ENCODE measurements around the gene SNCB. TPM values are rescaled to one million over a fixed set of nuclear protein-coding genes. Genes with fewer than 3 reads are reported as not detected.

SNCB gene
- total and polyA plus RNA-seq, 2 of the 13 experiments (the other 11 are each of a cell fraction or from before 2014, with no cell fraction given) = not detected

DNA sequence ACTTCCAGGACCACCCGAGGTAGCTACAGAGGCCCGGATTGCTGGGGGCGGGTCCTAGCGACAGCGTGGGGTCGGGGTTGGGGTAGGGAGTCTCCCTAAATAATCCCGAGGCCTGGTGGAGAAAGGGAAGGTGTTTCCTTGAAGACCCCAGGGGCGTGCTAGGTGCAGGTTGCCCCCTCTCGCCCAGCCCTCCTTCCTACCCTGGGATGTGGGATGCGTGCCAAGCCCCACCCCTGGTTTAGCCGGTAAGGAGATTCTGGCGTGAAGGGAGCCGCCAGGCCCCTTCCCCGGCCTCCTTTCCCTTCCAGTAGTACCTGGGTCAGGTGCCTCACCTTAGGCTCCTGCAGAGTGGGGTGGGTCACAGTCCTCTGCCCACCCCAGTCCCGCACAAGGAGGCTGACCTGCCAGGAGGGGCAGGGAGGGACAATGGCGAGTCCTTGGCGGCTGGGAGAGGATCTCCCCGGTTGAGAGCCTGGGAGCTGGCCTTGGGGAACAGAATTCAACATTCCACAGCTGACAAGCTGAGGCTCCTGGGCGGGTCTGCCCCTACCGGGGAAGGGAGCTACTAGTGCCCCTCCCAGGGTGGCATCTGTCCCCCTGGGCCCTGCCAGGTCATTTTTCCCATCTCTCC is 17.6 kb upstream of the SNCB start:
- H3K4me1 ChIP-seq (ENCODE audit: insufficient read depth, low read length) = peaks cover 21% of the 10 kb centered on the region
- peak overlapping the region; percentile 88 for H3K4me2 ChIP-seq (ENCODE audit: low read depth, low read length)
- intact Hi-C loops (cut with micrococcal nuclease; ENCODE audit: unreplicated experiment) (no loop called here), in situ Hi-C loops (cut with HindIII; ENCODE audit: extremely low pct_ligation_motif_present, low pct_unique_long_range_greater_than_20kb) (no loop called here)
- DNase-seq (ENCODE audit: low spot score) (no peak), ATAC-seq (peak; percentile 16), FAIRE-seq (no peak)
- no peaks in the 10 kb centered on the region for H4K20me1 ChIP-seq (ENCODE audit: insufficient read depth, low read length)
- no peak overlapping the region for H2AFZ ChIP-seq (ENCODE audit: low read length)
- TSS peak; percentile 67 for BruUV-seq (replicated peaks)
- no peaks in the 10 kb centered on the region for H3K36me3 ChIP-seq (replicated peaks in 1 of 2; ENCODE audit: control insufficient read depth in 1 of 2, insufficient read depth in 2 of 2, low read length in 2 of 2)
- no peaks in the 10 kb centered on the region for H3K9me3 ChIP-seq (ENCODE audit: low read length)
- H3K27me3 ChIP-seq (ENCODE audit: control insufficient read depth in 1 of 2, insufficient read depth in 2 of 2, low read length in 2 of 2) = peaks cover 7 to 20% of the 10 kb centered on the region in 2 experiments; a peak in 4 of 5 replicates
- no peaks in the 10 kb centered on the region for H3K79me2 ChIP-seq (ENCODE audit: insufficient read depth, low read length)
- no CpG with 5 or more reads among the region's 20 CpGs for WGBS (ENCODE audit: low lambda C conversion rate)
- TF ChIP-seq SPEN (CRISPR knock-in tag; IDR thresholded peaks at IDR 0.05; ENCODE audit: low read depth) (peak; percentile 7; the same call in 1 of the 2 replicates), HNRNPL (IDR thresholded peaks at IDR 0.05; ENCODE audit: low read depth, low read length) (0 out of 2 replicates have a peak, but pooled peaks have one; percentile 31), REXO4 (CRISPR knock-in tag; IDR thresholded peaks at IDR 0.05; ENCODE audit: borderline replicate concordance) (0 out of 2 replicates have a peak, but pooled peaks have one; percentile 22), ZNF572 (CRISPR knock-in tag; IDR thresholded peaks at IDR 0.05) (0 out of 2 replicates have a peak, but pooled peaks have one; percentile 44), NFKBIZ (CRISPR knock-in tag; IDR thresholded peaks at IDR 0.05) (no peak)
- POLR2A ChIA-PET = interaction anchor here (0.5 to 1.6 kb wide), 3 partner anchors 11 to 219 kb away, joined by 3 to 5 read pairs (median 4); partner anchors contain the start of gene RNF44
- peak overlapping the region; percentile 73 for H3K9ac ChIP-seq (ENCODE audit: insufficient read depth, low read depth, low read length)
- H3K27ac ChIP-seq (ENCODE audit: extremely low read length, insufficient read depth, low read length) = no peak overlapping the region
- peak overlapping the region; percentile 68 to 82 (median 79) for H3K4me3 ChIP-seq (replicated peaks in 1 of 3; ENCODE audit: insufficient read depth in 1 of 3, low read depth in 2 of 3, low read length in 3 of 3)
- CTCF ChIA-PET (ENCODE audit: low intra/inter-chr PET ratio, low total read pairs) = no interaction called here

DNA sequence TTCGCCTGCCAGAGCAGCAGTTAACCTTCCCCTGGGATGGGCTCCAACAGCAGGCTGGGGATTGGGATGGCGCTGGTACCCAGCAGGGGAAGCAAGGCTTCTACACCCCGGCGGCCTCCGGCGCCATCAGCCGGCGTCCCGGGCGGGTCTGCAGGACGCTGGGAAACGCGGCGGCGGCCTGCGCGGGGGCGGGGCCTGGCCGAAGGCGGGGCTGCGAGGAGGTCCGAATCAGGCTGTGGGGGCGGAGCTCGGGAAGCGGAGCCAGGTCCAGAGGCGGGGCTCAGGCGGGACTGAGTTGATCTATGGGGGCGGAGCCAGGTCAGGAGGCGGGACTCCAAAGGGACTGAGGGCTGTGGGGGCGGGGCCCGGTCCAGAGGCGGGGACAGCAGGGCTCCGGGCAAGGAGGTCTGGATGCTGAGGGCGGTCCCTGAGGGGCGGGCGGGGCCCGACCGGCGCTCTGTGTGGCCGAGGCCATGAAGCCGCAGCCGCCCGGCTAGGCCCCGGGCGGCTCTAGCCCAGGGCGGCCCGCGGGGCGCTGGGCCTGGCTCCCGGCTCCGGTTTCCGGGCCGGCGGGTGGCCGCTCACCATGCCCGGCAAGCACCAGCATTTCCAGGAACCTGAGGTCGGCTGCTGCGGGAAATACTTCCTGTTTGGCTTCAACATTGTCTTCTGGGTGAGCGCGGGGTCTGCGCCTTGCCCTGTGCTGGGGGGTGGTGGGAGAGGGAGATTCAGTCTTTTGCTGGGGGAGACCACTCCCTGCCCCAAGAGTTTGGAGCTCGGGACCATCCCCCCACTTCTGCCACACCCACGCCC is 16.9 kb upstream of the SNCB start, which contains the start of gene TSPAN17:
TSPAN17 (plus strand) TSS at position 455 of the 813 bp plus-strand sequence; CDS start at position 587, 132 bp downstream.
- DNase-seq (ENCODE audit: low spot score) = peak; percentile 96
- Histone ChIP-seq H3K79me2 (ENCODE audit: insufficient read depth, low read length) (no peaks in the 10 kb centered on the region), H3K9ac (ENCODE audit: insufficient read depth, low read depth, low read length) (peak within 1 kb of the TSS; percentile 73), H3K4me3 (replicated peaks in 1 of 3; ENCODE audit: insufficient read depth in 1 of 3, low read depth in 2 of 3, low read length in 3 of 3) (peak within 1 kb of the TSS; percentile 68 to 82 (median 79)), H3K4me2 (ENCODE audit: low read depth, low read length) (peak within 1 kb of the TSS; percentile 88), H3K9me3 (ENCODE audit: low read length) (no peaks in the 10 kb centered on the region), H3K27me3 (ENCODE audit: control insufficient read depth in 1 of 2, insufficient read depth in 2 of 2, low read length in 2 of 2) (peaks cover 9 to 22% of the 10 kb centered on the region in 2 experiments; a peak in 4 of 5 replicates), H2AFZ (ENCODE audit: low read length) (peak within 1 kb of the TSS; percentile 68), H3K27ac (ENCODE audit: extremely low read length, insufficient read depth, low read length) (no peak within 1 kb of the TSS), H3K36me3 (replicated peaks in 1 of 2; ENCODE audit: control insufficient read depth in 1 of 2, insufficient read depth in 2 of 2, low read length in 2 of 2) (no peaks in the 10 kb centered on the region), H3K4me1 (ENCODE audit: insufficient read depth, low read length) (peaks cover 21% of the 10 kb centered on the region), H4K20me1 (ENCODE audit: insufficient read depth, low read length) (no peaks in the 10 kb centered on the region)
- peak; percentile 47 for FAIRE-seq
- no CpG with 5 or more reads among the region's 63 CpGs for WGBS (ENCODE audit: low lambda C conversion rate)
- BruUV-seq (replicated peaks) = no TSS peak
- intact Hi-C loops (cut with micrococcal nuclease; ENCODE audit: unreplicated experiment) (no loop called here), in situ Hi-C loops (cut with HindIII; ENCODE audit: extremely low pct_ligation_motif_present, low pct_unique_long_range_greater_than_20kb) (no loop called here)
- POLR2A ChIA-PET = interaction anchor here (0.5 to 1.6 kb wide), 13 partner anchors 8 to 440 kb away, joined by 3 to 7 read pairs (median 4); partner anchors contain the start of genes CDHR2, FGFR4 and RNF44
- peak; percentile 95 for ATAC-seq
- CTCF ChIA-PET (ENCODE audit: low intra/inter-chr PET ratio, low total read pairs) = no interaction called here
- no peak for TF ChIP-seq ZNF780A (CRISPR knock-in tag; IDR thresholded peaks at IDR 0.05)
- TF ChIP-seq, protein P1, sequence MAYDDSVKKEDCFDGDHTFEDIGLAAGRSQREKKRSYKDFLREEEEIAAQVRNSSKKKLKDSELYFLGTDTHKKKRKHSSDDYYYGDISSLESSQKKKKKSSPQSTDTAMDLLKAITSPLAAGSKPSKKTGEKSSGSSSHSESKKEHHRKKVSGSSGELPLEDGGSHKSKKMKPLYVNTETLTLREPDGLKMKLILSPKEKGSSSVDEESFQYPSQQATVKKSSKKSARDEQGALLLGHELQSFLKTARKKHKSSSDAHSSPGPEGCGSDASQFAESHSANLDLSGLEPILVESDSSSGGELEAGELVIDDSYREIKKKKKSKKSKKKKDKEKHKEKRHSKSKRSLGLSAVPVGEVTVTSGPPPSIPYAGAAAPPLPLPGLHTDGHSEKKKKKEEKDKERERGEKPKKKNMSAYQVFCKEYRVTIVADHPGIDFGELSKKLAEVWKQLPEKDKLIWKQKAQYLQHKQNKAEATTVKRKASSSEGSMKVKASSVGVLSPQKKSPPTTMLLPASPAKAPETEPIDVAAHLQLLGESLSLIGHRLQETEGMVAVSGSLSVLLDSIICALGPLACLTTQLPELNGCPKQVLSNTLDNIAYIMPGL (CRISPR knock-in tag; IDR thresholded peaks at IDR 0.05; ENCODE audit: borderline replicate concordance in 1 of 2, low read depth in 1 of 2) = peak in 1 of 2 experiments; percentile 15; a peak in 1 of 4 replicates
- TF ChIP-seq, protein P2, sequence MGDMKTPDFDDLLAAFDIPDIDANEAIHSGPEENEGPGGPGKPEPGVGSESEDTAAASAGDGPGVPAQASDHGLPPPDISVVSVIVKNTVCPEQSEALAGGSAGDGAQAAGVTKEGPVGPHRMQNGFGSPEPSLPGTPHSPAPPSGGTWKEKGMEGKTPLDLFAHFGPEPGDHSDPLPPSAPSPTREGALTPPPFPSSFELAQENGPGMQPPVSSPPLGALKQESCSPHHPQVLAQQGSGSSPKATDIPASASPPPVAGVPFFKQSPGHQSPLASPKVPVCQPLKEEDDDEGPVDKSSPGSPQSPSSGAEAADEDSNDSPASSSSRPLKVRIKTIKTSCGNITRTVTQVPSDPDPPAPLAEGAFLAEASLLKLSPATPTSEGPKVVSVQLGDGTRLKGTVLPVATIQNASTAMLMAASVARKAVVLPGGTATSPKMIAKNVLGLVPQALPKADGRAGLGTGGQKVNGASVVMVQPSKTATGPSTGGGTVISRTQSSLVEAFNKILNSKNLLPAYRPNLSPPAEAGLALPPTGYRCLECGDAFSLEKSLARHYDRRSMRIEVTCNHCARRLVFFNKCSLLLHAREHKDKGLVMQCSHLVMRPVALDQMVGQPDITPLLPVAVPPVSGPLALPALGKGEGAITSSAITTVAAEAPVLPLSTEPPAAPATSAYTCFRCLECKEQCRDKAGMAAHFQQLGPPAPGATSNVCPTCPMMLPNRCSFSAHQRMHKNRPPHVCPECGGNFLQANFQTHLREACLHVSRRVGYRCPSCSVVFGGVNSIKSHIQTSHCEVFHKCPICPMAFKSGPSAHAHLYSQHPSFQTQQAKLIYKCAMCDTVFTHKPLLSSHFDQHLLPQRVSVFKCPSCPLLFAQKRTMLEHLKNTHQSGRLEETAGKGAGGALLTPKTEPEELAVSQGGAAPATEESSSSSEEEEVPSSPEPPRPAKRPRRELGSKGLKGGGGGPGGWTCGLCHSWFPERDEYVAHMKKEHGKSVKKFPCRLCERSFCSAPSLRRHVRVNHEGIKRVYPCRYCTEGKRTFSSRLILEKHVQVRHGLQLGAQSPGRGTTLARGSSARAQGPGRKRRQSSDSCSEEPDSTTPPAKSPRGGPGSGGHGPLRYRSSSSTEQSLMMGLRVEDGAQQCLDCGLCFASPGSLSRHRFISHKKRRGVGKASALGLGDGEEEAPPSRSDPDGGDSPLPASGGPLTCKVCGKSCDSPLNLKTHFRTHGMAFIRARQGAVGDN (CRISPR knock-in tag; IDR thresholded peaks at IDR 0.05) = peak; percentile 77
- TF ChIP-seq ZSCAN9 (CRISPR knock-in tag; IDR thresholded peaks at IDR 0.05; ENCODE audit: borderline replicate concordance) = no peak
